CD4-positive, alpha-beta T cell treated with Interleukin-17A for 1 hour (primary cell): Measurements from ENCODE around the gene WDPCP.
A peak's percentile ranks its signal among the peaks of the same experiment; 100 is the strongest.
"Not testable (repeated sequence)": the region's sequence is repeated elsewhere in the genome, so short reads cannot be mapped to it uniquely, and the experiment has no call there.

Source experiments
- DNase-seq: peaks from one replicate; pipeline ENCODE4 v3.0.0-alpha.2; 2020

Gene WDPCP

GRCh38 chr2:63588385-63589147, at the start of gene WDPCP, which contains the start of gene MDH1:
Gene WDPCP, minus strand, starts transcription at chr2:63588477. Its CDS starts 206 bp downstream, at chr2:63588271.
Gene MDH1, plus strand, starts transcription at chr2:63588963. Its CDS starts 81 bp downstream, at chr2:63589044.
- DNase-seq: peak; percentile 98

GRCh38 chr2:63632382-63632781, 44.1 kb upstream of the WDPCP start:
- DNase-seq: no peak

- DNase-seq: no peak
Observed at GRCh38 chr2:63631501-63631900, 43.2 kb upstream of the WDPCP start.

GRCh38 chr2:63628403-63628942, 40.2 kb upstream of the WDPCP start:
- DNase-seq: no peak

- no peak for DNase-seq
Observed at GRCh38 chr2:63627866-63628265, 39.6 kb upstream of the WDPCP start.

- DNase-seq: not testable (repeated sequence)
Observed at GRCh38 chr2:63623763-63624162, 35.5 kb upstream of the WDPCP start.

- DNase-seq: no peak
Observed at GRCh38 chr2:63622751-63623150, 34.5 kb upstream of the WDPCP start.

- DNase-seq: no peak
Observed at GRCh38 chr2:63619328-63619727, 31.1 kb upstream of the WDPCP start.

GRCh38 chr2:63617366-63617765, 29.1 kb upstream of the WDPCP start:
- no peak for DNase-seq

GRCh38 chr2:63614983-63615945, 27.0 kb upstream of the WDPCP start:
- no peak for DNase-seq

GRCh38 chr2:63614448-63614968, 26.2 kb upstream of the WDPCP start:
- DNase-seq: no peak

GRCh38 chr2:63613391-63613901, 25.2 kb upstream of the WDPCP start:
- no peak for DNase-seq

- DNase-seq: no peak
Observed at GRCh38 chr2:63610525-63610924, 22.2 kb upstream of the WDPCP start.

- not testable (repeated sequence) for DNase-seq
Observed at GRCh38 chr2:63608865-63609264, 20.6 kb upstream of the WDPCP start.

- no peak for DNase-seq
Observed at GRCh38 chr2:63604666-63605065, 16.4 kb upstream of the WDPCP start.

- no peak for DNase-seq
Observed at GRCh38 chr2:63600881-63601460, 12.7 kb upstream of the WDPCP start.

- DNase-seq: no peak
Observed at GRCh38 chr2:63598981-63599380, 10.7 kb upstream of the WDPCP start.

- DNase-seq: no peak
Observed at GRCh38 chr2:63596401-63596883, 8.2 kb upstream of the WDPCP start.

GRCh38 chr2:63594660-63595059, 6.4 kb upstream of the WDPCP start:
- DNase-seq: no peak

GRCh38 chr2:63591566-63592175, 3.4 kb upstream of the WDPCP start:
- no peak for DNase-seq

- no peak for DNase-seq
Observed at GRCh38 chr2:63590626-63591408, 2.5 kb upstream of the WDPCP start.
